Lower leg skin (tissue), 3 donors: ENCODE data around the gene SPINK5.

Source experiments
- POLR2A ChIP-seq, 2 donors: fragments of 450-650 bp; IDR thresholded peaks; one replicate each; pipeline ENCODE4 v1.6.1; 2016 to 2017; ENCODE audit warnings: antibody characterized with exemption in 2 of 2, mild to moderate bottlenecking in 1 of 2, moderate library complexity in 1 of 2
- TF ChIP-seq, protein P1 (sequence below), 3 donors: fragments of 450-650 bp; IDR thresholded peaks; one replicate each; pipeline ENCODE4 v1.5.1; 2016; ENCODE audit warnings: antibody characterized with exemption in 3 of 3, mild to moderate bottlenecking in 3 of 3, moderate library complexity in 2 of 3

DNA sequence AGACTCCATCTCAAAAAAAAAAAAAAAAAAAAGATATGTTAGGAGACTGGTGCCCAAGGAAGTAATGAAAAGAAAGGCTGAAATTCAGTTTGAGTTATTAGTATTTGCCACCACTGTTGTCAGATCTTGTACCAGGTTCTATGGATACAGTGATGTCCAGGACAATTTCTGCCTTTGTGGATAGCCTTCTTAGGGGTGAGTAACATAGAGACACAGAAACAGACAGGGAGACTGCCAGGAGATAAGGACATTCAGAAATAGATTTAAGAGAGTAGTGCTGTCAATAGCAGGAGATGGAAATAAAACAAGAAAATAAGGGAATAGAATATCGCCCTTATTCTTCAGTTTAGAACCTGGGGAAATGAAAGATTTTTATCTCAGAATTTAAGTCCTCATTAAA lies 98.3 kb downstream of the SPINK5 start:
- TF ChIP-seq, protein P1, sequence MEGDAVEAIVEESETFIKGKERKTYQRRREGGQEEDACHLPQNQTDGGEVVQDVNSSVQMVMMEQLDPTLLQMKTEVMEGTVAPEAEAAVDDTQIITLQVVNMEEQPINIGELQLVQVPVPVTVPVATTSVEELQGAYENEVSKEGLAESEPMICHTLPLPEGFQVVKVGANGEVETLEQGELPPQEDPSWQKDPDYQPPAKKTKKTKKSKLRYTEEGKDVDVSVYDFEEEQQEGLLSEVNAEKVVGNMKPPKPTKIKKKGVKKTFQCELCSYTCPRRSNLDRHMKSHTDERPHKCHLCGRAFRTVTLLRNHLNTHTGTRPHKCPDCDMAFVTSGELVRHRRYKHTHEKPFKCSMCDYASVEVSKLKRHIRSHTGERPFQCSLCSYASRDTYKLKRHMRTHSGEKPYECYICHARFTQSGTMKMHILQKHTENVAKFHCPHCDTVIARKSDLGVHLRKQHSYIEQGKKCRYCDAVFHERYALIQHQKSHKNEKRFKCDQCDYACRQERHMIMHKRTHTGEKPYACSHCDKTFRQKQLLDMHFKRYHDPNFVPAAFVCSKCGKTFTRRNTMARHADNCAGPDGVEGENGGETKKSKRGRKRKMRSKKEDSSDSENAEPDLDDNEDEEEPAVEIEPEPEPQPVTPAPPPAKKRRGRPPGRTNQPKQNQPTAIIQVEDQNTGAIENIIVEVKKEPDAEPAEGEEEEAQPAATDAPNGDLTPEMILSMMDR (IDR thresholded peaks at IDR 0.05), result no peak
- TF ChIP-seq POLR2A (IDR thresholded peaks at IDR 0.05), result no peak
